ENCODE results near the gene SV2B. TPM values are rescaled to one million over a fixed set of nuclear protein-coding genes. Genes with fewer than 3 reads are reported as not detected.

The SV2B gene
- total RNA-seq, 4 donors from 2014 or later = 0.23 to 2.2 (median 0.62) TPM

- H3K27ac ChIP-seq = no peak overlapping the region
- no peak overlapping the region for H3K4me3 ChIP-seq
- DNase-seq (ENCODE audit: low spot score in 2 of 2) = no peak
- H3K9me3 ChIP-seq = no peaks in the 10 kb centered on the region
- H3K4me1 ChIP-seq = no peaks in the 10 kb centered on the region
- TF ChIP-seq EP300 (IDR thresholded peaks at IDR 0.05) = no peak
- no peak for TF ChIP-seq POLR2A (IDR thresholded peaks at IDR 0.05)
- peaks cover 9% of the 10 kb centered on the region for H3K27me3 ChIP-seq
- 69% methylated on average over 7 of the region's 7 CpGs for WGBS
- no peaks in the 10 kb centered on the region for H3K36me3 ChIP-seq
These were observed 27.3 kb downstream of the SV2B start for GRCh38 chr15:91127236-91127955.

DNA sequence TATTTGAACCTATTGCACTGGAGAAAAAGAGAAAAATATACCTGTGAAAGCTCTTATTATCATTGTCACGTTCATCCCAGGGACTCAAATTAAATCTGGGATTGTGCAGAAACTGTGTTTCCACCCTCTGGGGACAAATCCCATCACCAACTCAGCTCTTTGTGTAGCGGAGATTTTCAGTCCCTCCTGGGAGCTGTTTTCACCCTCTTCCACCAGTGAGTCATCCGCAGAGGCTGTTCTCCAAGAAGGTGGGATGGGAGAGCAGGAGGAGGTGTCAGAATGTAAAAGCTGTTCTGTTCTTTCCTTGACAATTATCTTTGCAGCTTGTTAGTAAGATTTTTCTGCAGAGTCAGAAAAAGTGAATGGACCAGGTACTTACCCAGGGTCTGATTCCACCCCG lies 28.0 kb downstream of the SV2B start:
- H3K4me1 ChIP-seq = no peaks in the 10 kb centered on the region
- H3K27me3 ChIP-seq = peaks cover 9% of the 10 kb centered on the region
- WGBS = 76% methylated on average over 4 of the region's 4 CpGs

DNA sequence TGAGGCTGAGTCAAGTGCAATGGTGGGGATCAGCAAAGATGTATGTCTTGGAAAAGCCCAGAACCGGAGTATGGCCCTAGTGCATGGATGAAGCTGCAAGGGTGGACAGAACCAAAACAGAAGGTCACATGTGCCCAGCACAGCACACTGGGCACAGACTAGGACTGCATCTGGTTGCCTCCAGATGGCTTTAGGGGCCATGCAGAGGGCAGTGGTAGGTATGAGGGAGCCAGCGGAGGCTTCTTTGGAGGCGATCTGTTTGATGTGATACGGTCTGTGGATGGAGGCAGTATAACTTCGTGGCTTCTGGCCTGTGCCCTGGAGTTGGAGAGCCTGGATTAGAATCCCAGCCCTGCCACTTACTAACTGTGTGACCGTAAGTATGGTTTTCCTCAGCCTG lies 29.4 kb downstream of the SV2B start:
- no peak overlapping the region for H3K27ac ChIP-seq
- WGBS = over 99% methylated on average over 6 of the region's 6 CpGs
- peaks cover 6% of the 10 kb centered on the region for H3K27me3 ChIP-seq
- H3K4me3 ChIP-seq = no peak overlapping the region
- no peaks in the 10 kb centered on the region for H3K4me1 ChIP-seq
- TF ChIP-seq, protein P1, sequence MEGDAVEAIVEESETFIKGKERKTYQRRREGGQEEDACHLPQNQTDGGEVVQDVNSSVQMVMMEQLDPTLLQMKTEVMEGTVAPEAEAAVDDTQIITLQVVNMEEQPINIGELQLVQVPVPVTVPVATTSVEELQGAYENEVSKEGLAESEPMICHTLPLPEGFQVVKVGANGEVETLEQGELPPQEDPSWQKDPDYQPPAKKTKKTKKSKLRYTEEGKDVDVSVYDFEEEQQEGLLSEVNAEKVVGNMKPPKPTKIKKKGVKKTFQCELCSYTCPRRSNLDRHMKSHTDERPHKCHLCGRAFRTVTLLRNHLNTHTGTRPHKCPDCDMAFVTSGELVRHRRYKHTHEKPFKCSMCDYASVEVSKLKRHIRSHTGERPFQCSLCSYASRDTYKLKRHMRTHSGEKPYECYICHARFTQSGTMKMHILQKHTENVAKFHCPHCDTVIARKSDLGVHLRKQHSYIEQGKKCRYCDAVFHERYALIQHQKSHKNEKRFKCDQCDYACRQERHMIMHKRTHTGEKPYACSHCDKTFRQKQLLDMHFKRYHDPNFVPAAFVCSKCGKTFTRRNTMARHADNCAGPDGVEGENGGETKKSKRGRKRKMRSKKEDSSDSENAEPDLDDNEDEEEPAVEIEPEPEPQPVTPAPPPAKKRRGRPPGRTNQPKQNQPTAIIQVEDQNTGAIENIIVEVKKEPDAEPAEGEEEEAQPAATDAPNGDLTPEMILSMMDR (IDR thresholded peaks at IDR 0.05) = no peak
- TF ChIP-seq POLR2A (IDR thresholded peaks at IDR 0.05) (no peak), EP300 (IDR thresholded peaks at IDR 0.05) (no peak)
- no peaks in the 10 kb centered on the region for H3K36me3 ChIP-seq
- DNase-seq (ENCODE audit: low spot score in 2 of 2) = no peak
- no peaks in the 10 kb centered on the region for H3K9me3 ChIP-seq

More for the DNA sequence above, 28.0 kb downstream of the SV2B start:
- H3K4me3 ChIP-seq = no peak overlapping the region
- no peak for TF ChIP-seq EP300 (IDR thresholded peaks at IDR 0.05)
- TF ChIP-seq POLR2AphosphoS5 (IDR thresholded peaks at IDR 0.05) = no peak
- TF ChIP-seq, protein P1 (IDR thresholded peaks at IDR 0.05) = no peak
- no peak for TF ChIP-seq POLR2A (IDR thresholded peaks at IDR 0.05)
- no peaks in the 10 kb centered on the region for H3K9me3 ChIP-seq
- no peak for DNase-seq (ENCODE audit: low spot score in 2 of 2)
- H3K27ac ChIP-seq = no peak overlapping the region
- no peaks in the 10 kb centered on the region for H3K36me3 ChIP-seq

- WGBS = 92% methylated on average over 7 of the region's 7 CpGs
- no peak for DNase-seq (ENCODE audit: low spot score in 2 of 2)
- no peak overlapping the region for H3K4me3 ChIP-seq
- TF ChIP-seq POLR2AphosphoS5 (IDR thresholded peaks at IDR 0.05) = no peak
- TF ChIP-seq, protein P1 (IDR thresholded peaks at IDR 0.05) = no peak
- no peak for TF ChIP-seq POLR2A (IDR thresholded peaks at IDR 0.05)
- TF ChIP-seq EP300 (IDR thresholded peaks at IDR 0.05) = no peak
- H3K27ac ChIP-seq = no peak overlapping the region
- H3K27me3 ChIP-seq = peaks cover 7% of the 10 kb centered on the region
- no peaks in the 10 kb centered on the region for H3K36me3 ChIP-seq
- H3K9me3 ChIP-seq = no peaks in the 10 kb centered on the region
- H3K4me1 ChIP-seq = no peaks in the 10 kb centered on the region
These were observed 32.0 kb downstream of the SV2B start for GRCh38 chr15:91132079-91132478.

DNA sequence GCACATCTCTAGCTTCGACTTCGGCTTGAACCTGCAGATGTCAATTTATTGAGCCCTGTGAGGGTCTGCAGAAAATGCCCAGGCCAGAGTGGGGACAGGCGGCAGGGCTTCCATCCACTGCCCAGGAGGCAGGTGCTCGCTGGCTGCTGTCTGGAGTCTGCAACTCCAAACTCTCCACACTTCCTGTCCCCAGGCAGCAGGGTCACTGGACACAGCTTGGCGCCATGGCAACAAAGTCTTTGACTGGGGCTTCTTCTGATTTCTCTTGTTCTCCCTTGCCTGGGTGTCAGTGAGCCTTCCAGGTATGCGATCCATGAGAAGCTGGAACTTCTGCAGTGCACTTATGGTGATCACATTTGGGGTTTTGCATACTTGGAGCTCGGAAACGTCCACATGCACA lies 33.5 kb downstream of the SV2B start:
- TF ChIP-seq POLR2A (IDR thresholded peaks at IDR 0.05) (no peak), EP300 (IDR thresholded peaks at IDR 0.05) (no peak), POLR2AphosphoS5 (IDR thresholded peaks at IDR 0.05) (no peak)
- TF ChIP-seq, protein P1 (IDR thresholded peaks at IDR 0.05) = no peak
- Histone ChIP-seq H3K4me1 (no peaks in the 10 kb centered on the region), H3K4me3 (no peak overlapping the region), H3K27ac (no peak overlapping the region), H3K27me3 (peaks cover 7% of the 10 kb centered on the region), H3K36me3 (no peaks in the 10 kb centered on the region), H3K9me3 (no peaks in the 10 kb centered on the region)
- no peak for DNase-seq (ENCODE audit: low spot score in 2 of 2)
- 88% methylated on average over 8 of the region's 8 CpGs for WGBS
